ENCODE data around the gene IGSF3.
"Not testable (repeated sequence)": the region's sequence is repeated elsewhere in the genome, so short reads cannot be mapped to it uniquely, and the experiment has no call there.

The IGSF3 gene

GRCh38 chr1:116574581-116575291 is 92.8 kb downstream of the IGSF3 start:
- peak; percentile 82 for DNase-seq (ENCODE audit: low spot score)

GRCh38 chr1:116573431-116574095 is 94.0 kb downstream of the IGSF3 start:
- no peak for DNase-seq (ENCODE audit: low spot score)

DNA sequence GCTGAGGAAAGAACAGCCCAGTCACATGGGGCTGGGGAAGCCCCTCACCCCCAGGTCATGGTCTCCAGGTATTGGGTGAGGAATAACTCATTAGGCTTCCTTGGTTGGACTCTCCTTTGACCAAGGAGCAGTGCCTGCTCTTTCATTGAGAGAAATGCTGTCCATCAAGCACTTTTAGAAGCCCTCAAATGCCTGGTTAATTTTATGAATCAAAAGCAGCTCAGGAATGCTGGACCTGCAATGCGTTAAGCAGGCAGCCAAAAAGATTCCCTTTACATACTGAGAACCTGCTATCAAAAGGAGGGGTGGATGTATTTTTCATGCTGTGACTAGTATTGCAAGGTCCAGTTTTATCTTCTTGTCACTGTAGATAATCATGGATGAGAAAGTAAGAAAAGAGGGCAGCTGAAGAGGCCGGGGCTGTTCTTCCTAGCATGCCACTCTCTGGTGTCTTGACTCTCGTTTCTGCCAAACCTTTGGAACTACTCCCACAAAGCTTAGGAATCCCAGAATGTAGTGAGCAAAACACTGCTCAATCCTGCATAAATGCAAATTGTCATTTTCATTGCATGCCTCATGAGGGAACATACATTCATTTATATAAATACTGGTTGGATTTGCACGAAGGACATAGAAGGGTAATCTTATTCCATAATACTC is 94.6 kb downstream of the IGSF3 start:
- DNase-seq (ENCODE audit: low spot score), result no peak

DNA sequence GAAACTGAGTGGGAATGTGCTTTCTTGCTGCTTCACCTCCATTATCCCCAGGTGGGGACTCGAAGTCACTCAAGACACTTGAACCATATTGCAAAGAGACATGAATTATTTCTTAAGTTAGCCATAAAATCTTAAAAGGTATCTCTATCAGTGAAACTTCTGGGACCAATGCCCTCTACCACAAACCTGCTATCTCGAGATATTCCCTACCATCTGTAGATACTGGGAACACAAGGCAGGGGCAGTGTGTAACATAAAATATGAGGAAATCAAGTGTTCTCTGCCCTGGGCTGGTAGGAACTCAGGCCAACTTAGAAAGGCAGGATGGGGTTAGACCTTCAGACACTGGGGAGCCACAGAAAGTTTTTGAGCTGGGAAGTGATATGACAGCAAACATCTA is 95.4 kb downstream of the IGSF3 start:
- no peak for DNase-seq (ENCODE audit: low spot score)

- no peak for DNase-seq (ENCODE audit: low spot score)
Measured at GRCh38 chr1:116571215-116571919, 96.2 kb downstream of the IGSF3 start.

DNA sequence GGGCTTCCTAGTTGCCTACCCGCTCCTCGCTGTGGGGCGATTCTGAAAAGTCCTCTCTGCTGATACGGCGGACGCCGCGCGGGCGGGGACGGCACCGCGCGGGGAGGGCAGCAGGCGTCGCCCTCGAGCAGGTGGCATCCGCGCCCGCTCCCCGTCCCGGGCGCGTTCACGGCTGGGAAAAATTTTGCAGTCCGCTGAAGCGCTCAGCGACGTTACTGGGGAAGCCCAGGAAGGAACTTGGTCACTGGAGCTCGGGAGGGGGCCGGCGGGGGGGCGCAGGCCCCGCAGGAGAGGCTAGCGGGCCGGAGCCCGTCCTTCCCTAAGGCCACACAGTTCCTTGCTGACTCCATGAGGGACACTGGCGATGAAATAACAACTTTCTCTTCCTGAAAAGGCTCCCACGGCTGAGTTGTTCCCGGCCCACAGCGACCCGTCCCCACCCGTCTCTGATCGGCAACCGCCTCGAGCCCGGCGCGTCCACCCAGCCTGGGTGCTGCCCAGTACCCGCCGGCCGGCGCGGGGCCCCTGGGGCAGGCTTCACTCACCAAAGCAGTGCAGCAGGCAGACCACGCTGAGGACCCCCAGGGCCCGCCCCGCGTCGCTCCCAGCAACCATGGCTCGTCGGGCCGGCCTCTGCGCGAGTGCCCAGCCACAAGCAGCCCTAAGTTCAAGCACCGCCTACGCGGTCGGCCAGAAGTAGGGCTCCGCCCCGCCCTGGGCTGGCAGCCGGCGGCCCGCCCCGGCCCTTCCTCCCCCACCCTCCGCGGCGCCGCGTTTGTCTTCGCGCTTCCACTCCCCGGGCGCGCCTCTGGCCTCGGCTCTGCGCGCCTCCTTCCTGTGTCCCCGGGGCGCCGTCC is 96.9 kb downstream of the IGSF3 start, which contains the start of gene CD58:
Gene CD58 (minus strand): TSS at position 669 of the 857 bp plus-strand sequence. CDS start 54 bp downstream, at position 615.
- peak; percentile 70 for DNase-seq (ENCODE audit: low spot score)

DNA sequence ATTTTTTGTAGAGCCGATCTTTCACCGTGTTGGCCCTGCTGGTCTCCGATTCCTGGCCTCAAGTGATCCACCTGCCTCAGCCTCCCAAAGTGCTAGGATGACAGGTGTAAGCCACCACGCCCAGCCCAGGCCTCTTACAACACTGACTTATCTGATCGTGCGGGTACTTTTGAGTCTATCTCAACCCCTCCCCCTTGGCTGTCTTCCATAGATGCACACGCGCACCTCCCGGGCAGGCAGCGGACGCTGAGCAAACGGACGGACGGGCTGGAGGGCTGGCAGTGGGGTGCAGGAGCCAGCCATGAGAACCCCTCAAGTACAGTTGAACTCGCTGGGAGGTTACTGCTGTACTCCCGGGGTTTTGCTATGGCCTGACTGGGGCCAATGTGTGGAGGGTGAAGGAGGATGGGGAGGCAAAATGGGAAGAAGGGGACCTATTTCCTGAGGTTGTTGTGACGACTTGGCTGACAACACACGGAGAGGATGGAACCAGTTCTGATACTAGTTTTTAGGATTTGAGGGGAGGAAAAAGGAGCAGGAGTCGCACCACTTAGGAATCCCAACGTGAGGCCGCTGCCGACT is 97.7 kb downstream of the IGSF3 start:
- peak; percentile 38 for DNase-seq (ENCODE audit: low spot score)

DNA sequence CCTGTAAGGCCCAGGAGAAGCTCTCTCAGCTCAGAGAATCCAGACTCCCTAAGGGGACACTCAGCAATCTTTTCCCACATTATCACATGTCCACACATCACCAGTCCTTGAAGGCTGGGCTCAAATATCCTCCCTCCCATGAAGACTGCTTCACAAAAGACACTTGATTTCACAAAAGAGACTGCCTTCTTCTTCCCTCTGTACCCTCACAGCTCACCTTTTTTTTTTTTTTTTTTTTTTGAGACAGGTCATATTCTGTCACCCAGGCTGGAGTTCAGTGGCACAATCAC is 98.2 kb downstream of the IGSF3 start:
- no peak for DNase-seq (ENCODE audit: low spot score)

DNA sequence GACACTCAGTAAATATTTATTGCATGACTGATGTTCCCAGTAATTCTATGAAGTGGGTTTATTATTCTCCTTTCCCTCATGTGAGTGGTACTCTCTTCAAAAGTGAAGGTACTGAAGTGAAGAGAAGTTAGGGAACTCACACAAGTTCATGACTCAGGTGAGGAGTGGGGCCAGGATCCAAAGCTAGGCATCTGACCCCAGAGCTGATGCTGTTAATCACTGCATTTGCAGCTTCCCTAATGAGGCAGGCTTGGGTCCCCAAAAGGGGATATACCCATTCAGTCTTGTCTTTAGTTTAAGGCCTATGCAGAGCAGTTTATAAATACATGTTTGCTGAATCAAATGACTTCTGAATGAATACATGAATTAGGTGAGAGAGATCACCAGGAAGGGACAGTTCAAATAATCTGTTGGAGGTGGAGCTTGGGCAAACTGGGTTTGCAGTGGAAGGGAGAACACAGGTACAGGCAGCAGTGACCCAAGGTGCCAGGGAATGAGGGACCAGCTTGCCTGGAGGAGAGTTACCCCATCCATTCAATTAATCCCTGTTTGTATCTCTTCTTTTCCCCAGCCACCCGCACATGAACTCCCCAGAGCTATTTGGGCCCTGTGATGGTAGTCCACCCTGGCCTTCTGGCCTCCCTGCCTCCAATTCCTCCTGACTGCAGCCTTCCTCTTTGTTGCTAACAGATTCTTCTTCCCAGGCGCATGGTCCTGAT is 98.7 kb downstream of the IGSF3 start:
- DNase-seq (ENCODE audit: low spot score), result no peak

DNA sequence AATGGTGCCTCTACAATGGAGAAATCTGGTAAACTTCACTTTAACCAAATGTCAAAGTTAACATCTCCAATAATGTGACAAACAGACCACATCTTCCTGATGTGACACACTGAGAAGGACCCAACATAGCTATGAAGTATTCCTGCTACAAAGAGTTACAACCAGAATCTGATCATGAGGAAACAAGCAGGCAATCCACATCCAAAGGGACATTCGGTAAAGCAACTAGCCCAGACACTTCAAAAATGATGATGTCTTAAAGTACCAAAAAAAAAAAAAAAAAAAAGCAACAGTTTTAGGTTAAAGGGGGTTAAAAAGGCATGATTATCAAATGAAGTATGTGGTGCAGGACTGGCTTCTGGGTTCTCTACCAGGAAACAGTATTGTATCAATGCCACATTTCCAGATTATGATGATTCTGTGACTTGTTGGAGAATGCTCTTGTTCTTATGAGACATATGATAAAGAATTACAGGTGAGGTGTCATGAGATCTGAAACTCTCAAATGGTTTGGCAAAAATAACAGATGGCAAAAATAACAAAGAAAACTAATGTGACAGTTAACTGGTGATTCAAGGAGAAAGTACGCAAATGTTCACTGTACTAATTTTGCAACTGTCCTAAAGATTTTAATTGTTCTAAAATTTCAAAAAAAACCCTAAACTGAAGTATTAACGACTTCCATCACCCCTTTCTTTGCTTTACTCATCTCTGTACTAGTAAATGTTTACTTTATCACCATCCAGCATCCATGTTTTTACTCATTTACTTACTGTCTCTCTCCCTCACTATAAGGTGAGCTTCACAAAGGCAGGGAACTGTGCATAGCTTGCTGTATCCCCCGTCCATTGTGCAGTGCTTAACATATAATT is 99.5 kb downstream of the IGSF3 start:
- no peak for DNase-seq (ENCODE audit: low spot score)

- no peak for DNase-seq (ENCODE audit: low spot score)
Measured at GRCh38 chr1:116565222-116565621, 102.3 kb downstream of the IGSF3 start.

- DNase-seq (ENCODE audit: low spot score), result no peak
Measured at GRCh38 chr1:116564426-116564825, 103.1 kb downstream of the IGSF3 start.

DNA sequence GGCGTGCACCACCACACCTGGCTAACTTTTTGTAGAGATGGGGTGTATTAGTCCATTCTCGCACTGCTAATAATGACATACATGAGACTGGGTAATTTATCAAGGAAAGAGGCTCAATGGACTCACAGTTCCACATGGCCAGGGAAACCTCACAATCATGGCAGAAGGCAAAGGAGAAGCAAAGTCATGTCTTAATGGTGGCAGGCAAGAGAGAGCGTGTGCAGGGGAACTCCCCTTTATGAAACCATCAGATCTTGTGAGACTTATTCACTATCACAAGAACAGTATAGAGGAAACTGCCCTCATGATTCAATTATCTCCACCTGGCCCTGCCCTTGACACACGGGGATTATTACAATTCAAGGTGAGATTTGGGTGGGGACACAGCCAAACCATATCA is 105.1 kb downstream of the IGSF3 start:
- not testable (repeated sequence) for DNase-seq (ENCODE audit: low spot score)

DNA sequence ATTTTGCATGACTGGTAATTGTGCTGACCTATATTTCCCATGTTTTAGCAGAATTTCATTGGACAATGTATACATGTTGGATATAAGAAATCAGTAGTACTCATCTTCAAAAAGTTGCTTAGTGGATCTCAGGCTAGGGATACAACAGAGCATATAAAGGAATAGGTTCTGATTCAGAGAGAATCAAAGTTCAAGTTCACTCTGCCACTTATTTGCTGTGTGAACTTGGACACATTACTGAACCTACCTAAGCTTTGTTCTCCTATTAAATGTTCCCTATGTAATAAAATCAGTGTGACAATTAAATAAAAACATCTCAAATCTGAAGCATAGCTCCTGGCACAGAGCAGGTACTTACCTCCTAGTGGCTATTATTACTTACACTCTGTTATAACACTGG is 106.0 kb downstream of the IGSF3 start:
- DNase-seq (ENCODE audit: low spot score), result no peak

GRCh38 chr1:116560704-116561490 is 106.6 kb downstream of the IGSF3 start:
- DNase-seq (ENCODE audit: low spot score), result no peak

DNA sequence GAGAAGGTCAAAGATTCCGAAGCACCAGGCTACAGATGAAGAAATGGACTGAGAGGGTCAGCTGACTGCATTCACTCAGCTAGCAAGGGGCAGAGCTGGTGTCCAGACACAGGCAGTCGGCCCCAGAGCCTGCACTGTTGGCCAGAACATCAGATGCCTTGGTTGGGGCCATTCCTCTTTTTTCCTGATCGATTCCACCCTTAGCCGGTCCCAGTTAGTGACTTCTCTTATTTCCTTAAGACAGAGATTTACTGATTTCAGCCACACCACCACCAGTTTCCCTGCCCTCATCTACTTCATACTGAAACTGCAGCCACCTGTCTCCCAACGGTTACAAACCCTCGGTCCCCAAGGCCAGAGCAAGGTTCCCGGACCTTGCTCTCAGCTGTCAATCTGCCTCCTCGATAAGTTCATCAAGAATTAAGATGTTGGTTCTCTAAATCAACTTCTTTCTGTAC is 108.2 kb downstream of the IGSF3 start:
- DNase-seq (ENCODE audit: low spot score), result no peak

GRCh38 chr1:116558571-116558970 is 109.0 kb downstream of the IGSF3 start:
- DNase-seq (ENCODE audit: low spot score), result no peak

DNA sequence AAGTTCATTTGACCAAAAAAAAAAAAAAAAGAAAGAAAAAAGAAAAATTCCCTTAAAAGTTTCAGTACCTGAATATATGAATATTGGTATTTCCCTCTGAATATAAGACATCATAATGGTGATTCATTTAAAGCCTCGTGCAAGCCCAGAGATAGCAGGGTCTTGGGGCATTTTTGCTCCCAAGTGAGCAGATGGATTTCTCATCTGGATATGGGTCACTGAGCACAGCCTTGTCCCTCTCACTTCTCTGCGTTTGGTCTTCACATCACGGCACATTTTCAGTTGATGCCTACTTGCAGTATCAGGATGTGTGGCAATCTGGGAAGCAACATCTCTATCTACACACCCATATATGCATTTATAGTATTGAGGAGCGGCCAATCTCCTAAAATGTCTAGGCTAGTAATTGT is 109.4 kb downstream of the IGSF3 start:
- DNase-seq (ENCODE audit: low spot score), result no peak

Data from HuH-7.5 (cell line).